ENCODE measurements around the gene EGLN3. TPM values are rescaled to one million over a fixed set of nuclear protein-coding genes. Genes with fewer than 3 reads are reported as not detected.

Gene EGLN3
- total and polyA plus RNA-seq, 2 experiments from 2014 or later, result 26.6 to 33.1 TPM

DNA sequence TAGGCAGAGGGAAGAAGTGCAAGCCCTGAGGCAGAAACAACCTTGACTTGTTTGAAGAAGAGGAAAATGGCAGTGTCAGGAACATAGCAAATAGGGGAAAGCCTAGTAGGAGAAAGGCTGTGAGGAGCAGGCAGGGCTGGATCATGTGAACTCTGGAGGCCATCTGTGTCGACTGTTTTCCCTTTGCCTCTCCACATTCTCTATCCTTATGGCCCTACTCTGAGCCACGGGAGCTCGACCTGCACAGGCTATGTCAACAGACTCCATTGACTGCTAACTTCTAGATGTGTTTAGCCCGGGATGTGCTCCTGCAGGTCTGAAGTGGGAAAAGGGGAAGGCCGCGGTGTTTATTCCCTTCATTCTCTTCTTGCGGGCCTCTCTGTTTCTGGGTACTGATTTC lies 35.2 kb downstream of the EGLN3 start:
- no peaks in the 10 kb centered on the region for H3K36me3 ChIP-seq
- H3K27ac ChIP-seq, result no peak overlapping the region
- H3K4me3 ChIP-seq, result no peak overlapping the region
- H3K4me1 ChIP-seq (ENCODE audit: low read depth), result peaks cover 17% of the 10 kb centered on the region
- TF ChIP-seq, protein P1, sequence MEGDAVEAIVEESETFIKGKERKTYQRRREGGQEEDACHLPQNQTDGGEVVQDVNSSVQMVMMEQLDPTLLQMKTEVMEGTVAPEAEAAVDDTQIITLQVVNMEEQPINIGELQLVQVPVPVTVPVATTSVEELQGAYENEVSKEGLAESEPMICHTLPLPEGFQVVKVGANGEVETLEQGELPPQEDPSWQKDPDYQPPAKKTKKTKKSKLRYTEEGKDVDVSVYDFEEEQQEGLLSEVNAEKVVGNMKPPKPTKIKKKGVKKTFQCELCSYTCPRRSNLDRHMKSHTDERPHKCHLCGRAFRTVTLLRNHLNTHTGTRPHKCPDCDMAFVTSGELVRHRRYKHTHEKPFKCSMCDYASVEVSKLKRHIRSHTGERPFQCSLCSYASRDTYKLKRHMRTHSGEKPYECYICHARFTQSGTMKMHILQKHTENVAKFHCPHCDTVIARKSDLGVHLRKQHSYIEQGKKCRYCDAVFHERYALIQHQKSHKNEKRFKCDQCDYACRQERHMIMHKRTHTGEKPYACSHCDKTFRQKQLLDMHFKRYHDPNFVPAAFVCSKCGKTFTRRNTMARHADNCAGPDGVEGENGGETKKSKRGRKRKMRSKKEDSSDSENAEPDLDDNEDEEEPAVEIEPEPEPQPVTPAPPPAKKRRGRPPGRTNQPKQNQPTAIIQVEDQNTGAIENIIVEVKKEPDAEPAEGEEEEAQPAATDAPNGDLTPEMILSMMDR (IDR thresholded peaks at IDR 0.05; ENCODE audit: low read depth, low read length), result no peak
- no peaks in the 10 kb centered on the region for H3K9me3 ChIP-seq (ENCODE audit: low read depth)
- DNase-seq (ENCODE audit: low read depth in 1 of 2, low spot score in 1 of 2), result no peak
- no peaks in the 10 kb centered on the region for H3K27me3 ChIP-seq

DNA sequence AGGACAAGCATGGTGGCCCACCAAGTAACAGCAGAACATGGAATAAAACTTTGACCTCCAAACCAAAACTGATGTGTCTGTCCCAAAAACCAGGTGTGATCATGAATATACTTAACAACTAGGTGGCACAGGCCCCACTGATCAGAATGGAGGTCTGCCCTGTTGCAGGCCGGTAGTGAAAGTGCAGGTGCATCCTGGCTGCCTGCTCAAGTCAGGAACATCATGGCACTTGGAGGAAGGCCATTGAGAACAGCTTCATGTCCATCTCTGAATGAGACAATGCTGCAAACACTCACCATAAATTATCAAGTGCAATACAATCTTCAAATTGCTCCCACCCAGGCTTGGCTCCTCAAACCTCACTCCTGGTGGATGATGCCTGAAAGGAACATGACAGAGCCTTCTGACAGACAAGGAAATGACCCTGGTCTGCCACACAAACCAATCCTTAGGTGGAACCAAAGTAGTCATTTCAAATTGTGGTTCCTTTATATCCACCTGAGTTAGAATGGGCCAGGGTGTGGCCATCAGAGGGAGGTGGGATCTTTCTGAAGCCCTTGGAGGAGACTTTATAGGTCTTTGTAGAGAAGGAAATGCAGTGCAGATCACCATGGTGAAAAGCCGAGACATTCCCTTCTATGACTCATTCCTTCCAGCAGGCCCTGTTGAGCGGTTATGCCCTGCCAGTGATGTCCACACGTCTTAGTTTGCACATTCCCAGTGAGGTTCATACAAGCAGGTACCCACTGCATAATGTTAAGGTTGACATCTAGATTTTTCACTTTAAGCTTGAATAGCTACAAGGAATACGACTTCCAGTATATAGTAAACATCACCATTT lies 36.0 kb downstream of the EGLN3 start:
- Histone ChIP-seq H3K27ac (no peak overlapping the region), H3K27me3 (no peaks in the 10 kb centered on the region), H3K9me3 (ENCODE audit: low read depth) (no peaks in the 10 kb centered on the region), H3K36me3 (no peaks in the 10 kb centered on the region), H3K4me1 (ENCODE audit: low read depth) (peaks cover 17% of the 10 kb centered on the region), H3K4me3 (no peak overlapping the region)
- TF ChIP-seq, protein P1 (IDR thresholded peaks at IDR 0.05; ENCODE audit: low read depth, low read length), result peak; percentile 16
- peak in 1 of 2 donors; percentile 89 for DNase-seq (ENCODE audit: low read depth in 1 of 2, low spot score in 1 of 2)

DNA sequence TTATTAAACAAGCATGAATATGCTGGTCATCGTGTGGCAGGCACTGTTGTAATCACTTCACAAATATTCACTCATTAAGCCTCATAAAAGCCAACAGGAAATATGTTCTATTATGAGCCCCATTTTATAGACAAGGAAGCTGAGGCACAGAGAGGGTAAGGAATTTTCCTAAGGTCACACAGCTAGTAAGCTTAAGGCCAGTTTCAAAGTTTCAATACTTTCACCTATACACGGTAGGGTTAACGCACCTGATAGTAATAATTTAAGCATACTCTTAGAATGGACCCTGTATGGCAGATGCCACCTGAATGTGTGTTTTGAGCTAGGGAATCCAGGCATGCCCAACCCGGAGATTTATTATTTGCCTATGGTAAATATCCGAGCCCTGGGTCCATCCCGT lies 39.8 kb downstream of the EGLN3 start:
- TF ChIP-seq, protein P1 (IDR thresholded peaks at IDR 0.05; ENCODE audit: low read depth, low read length), result no peak
- Histone ChIP-seq H3K4me1 (ENCODE audit: low read depth) (no peaks in the 10 kb centered on the region), H3K9me3 (ENCODE audit: low read depth) (no peaks in the 10 kb centered on the region), H3K27me3 (no peaks in the 10 kb centered on the region), H3K4me3 (no peak overlapping the region), H3K27ac (no peak overlapping the region), H3K36me3 (no peaks in the 10 kb centered on the region)
- no peak for DNase-seq (ENCODE audit: low read depth in 1 of 2, low spot score in 1 of 2)

DNA sequence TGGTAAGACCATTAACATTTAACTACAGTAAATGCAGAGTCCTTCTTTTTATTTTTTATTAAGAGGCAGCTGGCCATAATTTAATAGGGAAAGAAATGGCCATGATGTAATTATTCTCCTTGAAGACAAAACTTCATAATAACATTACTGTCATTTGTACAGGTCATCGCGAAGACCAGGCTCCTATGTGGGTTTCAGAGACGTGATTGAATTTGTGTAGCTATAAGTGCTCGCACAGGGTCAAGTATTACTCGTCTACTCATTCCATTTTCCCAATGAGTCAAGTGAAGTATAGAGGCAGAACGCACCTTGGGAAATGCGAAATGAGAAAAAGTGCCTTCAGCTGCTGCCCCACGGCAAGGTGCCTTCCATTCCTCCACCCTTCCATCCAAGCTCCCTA lies 40.4 kb downstream of the EGLN3 start:
- no peak for DNase-seq (ENCODE audit: low read depth in 1 of 2, low spot score in 1 of 2)
- TF ChIP-seq, protein P1 (IDR thresholded peaks at IDR 0.05; ENCODE audit: low read depth, low read length), result no peak
- Histone ChIP-seq H3K9me3 (ENCODE audit: low read depth) (no peaks in the 10 kb centered on the region), H3K36me3 (no peaks in the 10 kb centered on the region), H3K4me3 (no peak overlapping the region), H3K4me1 (ENCODE audit: low read depth) (no peaks in the 10 kb centered on the region), H3K27me3 (no peaks in the 10 kb centered on the region), H3K27ac (no peak overlapping the region)

DNA sequence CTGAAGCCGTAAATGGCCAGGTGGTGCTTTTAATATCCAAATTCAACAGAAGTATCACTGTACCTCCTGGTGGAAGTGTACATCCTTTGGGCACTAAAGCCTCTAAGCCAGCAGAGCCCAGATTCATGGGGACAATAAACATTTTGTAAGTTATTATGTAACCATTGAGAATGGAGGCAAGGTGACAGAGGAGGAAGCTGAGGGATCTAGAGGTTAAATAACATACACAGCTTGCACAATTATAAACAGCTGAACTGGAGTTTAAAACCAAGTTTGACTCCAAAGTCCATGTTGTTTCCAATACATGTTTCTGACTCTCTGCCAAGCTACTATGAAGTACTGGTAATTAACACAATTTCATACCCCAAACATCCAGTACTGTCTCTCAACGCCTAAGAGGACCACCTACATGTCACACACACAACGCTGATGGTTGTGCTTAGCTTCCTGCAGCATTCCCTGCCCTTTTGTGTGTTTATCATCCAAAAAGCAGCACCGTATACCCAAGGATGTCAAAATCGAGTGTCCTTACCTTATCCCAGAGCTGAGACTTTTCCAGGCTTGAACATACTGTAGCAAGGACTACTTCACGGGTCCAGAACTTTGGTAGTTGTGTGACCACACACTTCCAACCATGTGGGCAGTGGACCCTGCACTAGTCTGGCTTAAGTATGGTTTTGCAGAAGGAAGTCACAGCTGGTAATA lies 41.3 kb downstream of the EGLN3 start:
- no peaks in the 10 kb centered on the region for H3K4me1 ChIP-seq (ENCODE audit: low read depth)
- no peaks in the 10 kb centered on the region for H3K9me3 ChIP-seq (ENCODE audit: low read depth)
- DNase-seq (ENCODE audit: low read depth in 1 of 2, low spot score in 1 of 2), result no peak
- TF ChIP-seq, protein P1 (IDR thresholded peaks at IDR 0.05; ENCODE audit: low read depth, low read length), result no peak
- H3K27me3 ChIP-seq, result no peaks in the 10 kb centered on the region
- no peak overlapping the region for H3K4me3 ChIP-seq
- H3K27ac ChIP-seq, result no peak overlapping the region
- H3K36me3 ChIP-seq, result no peaks in the 10 kb centered on the region
